PC-9 (cell line): ENCODE measurements around the gene CCDC91. TPM values are rescaled to one million over a fixed set of nuclear protein-coding genes. Genes with fewer than 3 reads are reported as not detected.

ENCODE experiments used
- BruUV-seq: library from RNA; stranded (reverse); fragments of 400-500 nt; replicated peaks from 2 replicates; lab custom pipeline; 2021; lab: Mats Ljungman, UMichigan
- CTCF ChIA-PET: fragments of 300-600 bp; sonication (Branson Sonifier 250); formaldehyde crosslinking; loops from one replicate; lab custom pipeline; 2022; ENCODE audit warnings: antibody characterized with exemption; lab: Charles Lee
- POLR2A ChIA-PET: fragments of 300-600 bp; sonication (Branson Sonifier 250); formaldehyde crosslinking; loops from one replicate; lab custom pipeline; 2022; ENCODE audit warnings: antibody characterized with exemption; ENCODE audit not compliant: unreplicated experiment; lab: Charles Lee
- DNase-seq, 2 experiments: peaks; one replicate each; pipeline versions ENCODE4 v3.0.0 to v3.0.0-alpha.2; 2015 to 2022; ENCODE audit warnings: mixed read lengths in 1 of 2
- H2AFZ ChIP-seq: fragments of 200-600 bp; sonication (generic); 2 replicates; pipeline ENCODE4 v1.8.1; 2017; ENCODE audit warnings: antibody characterized with exemption
- H3F3A ChIP-seq: fragments of 200-600 bp; sonication (generic); 2 replicates; pipeline ENCODE4 v1.8.1; 2017; ENCODE audit warnings: antibody characterized with exemption, mild to moderate bottlenecking, low read depth; ENCODE audit not compliant: insufficient read depth
- H3K27ac ChIP-seq: fragments of 200-600 bp; sonication (generic); 2 replicates; pipeline ENCODE4 v1.6.1; 2016; ENCODE audit warnings: mixed run types
- H3K27me3 ChIP-seq: fragments of 200-600 bp; sonication (generic); 2 replicates; pipeline ENCODE4 v1.6.1; 2016; ENCODE audit warnings: low read depth, mixed run types; ENCODE audit not compliant: insufficient read depth
- H3K36me3 ChIP-seq: fragments of 200-600 bp; sonication (generic); 2 replicates; pipeline ENCODE4 v1.6.1; 2016; ENCODE audit warnings: low read depth, mixed run types
- H3K4me1 ChIP-seq: fragments of 200-600 bp; sonication (generic); replicated peaks from 2 replicates; pipeline ENCODE4 v1.6.1; 2016; ENCODE audit warnings: mixed run types; ENCODE audit not compliant: insufficient read depth
- H3K4me2 ChIP-seq: fragments of 200-600 bp; sonication (generic); 2 replicates; pipeline ENCODE4 v1.6.1; 2017; ENCODE audit warnings: mixed run types
- H3K4me3 ChIP-seq: fragments of 200-600 bp; sonication (generic); 2 replicates; pipeline ENCODE4 v1.6.1; 2016; ENCODE audit warnings: mixed run types
- H3K79me2 ChIP-seq: fragments of 200-600 bp; sonication (generic); 2 replicates; pipeline ENCODE4 v1.6.1; 2017; ENCODE audit warnings: low read depth, mixed run types
- H3K9me2 ChIP-seq: fragments of 200-600 bp; sonication (generic); 2 replicates; pipeline ENCODE4 v1.8.1; 2017; ENCODE audit warnings: mild to moderate bottlenecking; ENCODE audit not compliant: insufficient read depth
- H3K9me3 ChIP-seq: fragments of 200-600 bp; sonication (generic); 2 replicates; pipeline ENCODE4 v1.8.1; 2016; ENCODE audit warnings: low read depth; ENCODE audit not compliant: insufficient read depth
- H4K20me1 ChIP-seq: fragments of 200-600 bp; sonication (generic); 2 replicates; pipeline ENCODE4 v1.8.1; 2017; ENCODE audit not compliant: insufficient read depth
- CTCF ChIP-seq: fragments of 200-600 bp; sonication (generic); conservative IDR thresholded peaks from 2 replicates; pipeline ENCODE4 v1.6.1; 2017; ENCODE audit warnings: mixed run types, antibody characterized with exemption, mild to moderate bottlenecking, moderate library complexity
- EZH2 ChIP-seq: fragments of 200-600 bp; sonication (generic); IDR thresholded peaks from 2 replicates; pipeline ENCODE4 v1.8.0; 2017; ENCODE audit warnings: antibody characterized with exemption, low read depth
- intact Hi-C: fragments of 100-400 bp; cut with micrococcal nuclease; formaldehyde crosslinking; loops from one replicate; pipeline ENCODE4 v1.10.0; 2022; ENCODE audit not compliant: unreplicated experiment
- total RNA-seq: library from RNA; stranded (reverse); gene quantifications from 2 replicates; pipeline ENCODE4 v1.2.3, GENCODE V29; 2021

Gene CCDC91
- total RNA-seq, 1 experiment from 2014 or later = 38.9 TPM

DNA sequence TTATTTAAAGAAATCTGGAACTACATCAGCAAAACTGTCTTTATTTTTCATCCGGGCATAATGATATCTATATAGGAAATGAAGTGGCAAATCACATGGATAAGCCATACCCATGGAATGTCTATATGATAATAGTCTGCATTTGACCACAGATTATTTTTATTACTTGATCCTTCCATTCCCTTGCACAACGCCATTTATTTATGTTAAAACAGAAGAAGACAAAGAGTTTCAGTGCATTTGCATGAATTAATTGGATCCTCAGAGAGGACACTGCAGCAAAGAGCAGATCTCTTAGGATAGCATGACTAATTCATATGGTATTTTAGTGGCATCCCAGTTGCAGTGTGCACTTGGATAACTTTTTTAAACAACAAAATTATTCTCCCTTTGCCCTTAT lies 345.0 kb downstream of the CCDC91 start:
- Histone ChIP-seq H3K4me3 (no peak overlapping the region), H3K27ac (no peak overlapping the region), H3K4me1 (peaks cover 16% of the 10 kb centered on the region), H3K27me3 (no peaks in the 10 kb centered on the region), H3K4me2 (no peak overlapping the region), H3F3A (peaks cover 3% of the 10 kb centered on the region; the same call in 1 of the 2 replicates), H3K79me2 (no peaks in the 10 kb centered on the region), H3K9me3 (no peaks in the 10 kb centered on the region; the same call in 1 of the 2 replicates), H2AFZ (no peak overlapping the region), H4K20me1 (no peaks in the 10 kb centered on the region), H3K9me2 (no peaks in the 10 kb centered on the region), H3K36me3 (no peaks in the 10 kb centered on the region)
- ChIA-PET POLR2A (no interaction called here), CTCF (no interaction called here)
- intact Hi-C loops = no loop called here
- TF ChIP-seq CTCF (no peak), EZH2 (no peak)
- DNase-seq = no peak
- BruUV-seq = no TSS peak

DNA sequence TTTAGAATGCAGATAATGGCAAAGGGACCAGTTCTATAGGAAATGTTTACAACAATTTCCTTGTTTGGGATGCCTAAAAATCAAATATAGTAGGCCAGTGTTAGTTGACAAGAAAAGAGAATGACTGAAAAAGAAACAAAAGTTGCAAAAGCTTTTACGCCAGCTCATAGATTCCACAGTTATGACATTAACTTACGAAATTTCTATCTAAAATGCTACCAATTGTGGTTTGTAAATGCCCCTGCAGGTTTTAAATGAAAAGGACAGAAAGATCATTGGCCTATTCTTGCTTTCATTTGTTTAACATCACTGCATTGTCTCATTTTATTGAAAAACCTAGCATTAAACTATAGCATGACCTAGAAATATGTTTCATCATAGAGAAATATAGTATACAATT lies 345.8 kb downstream of the CCDC91 start:
- CTCF ChIA-PET = no interaction called here
- H3K4me2 ChIP-seq = no peak overlapping the region
- BruUV-seq = no TSS peak

DNA sequence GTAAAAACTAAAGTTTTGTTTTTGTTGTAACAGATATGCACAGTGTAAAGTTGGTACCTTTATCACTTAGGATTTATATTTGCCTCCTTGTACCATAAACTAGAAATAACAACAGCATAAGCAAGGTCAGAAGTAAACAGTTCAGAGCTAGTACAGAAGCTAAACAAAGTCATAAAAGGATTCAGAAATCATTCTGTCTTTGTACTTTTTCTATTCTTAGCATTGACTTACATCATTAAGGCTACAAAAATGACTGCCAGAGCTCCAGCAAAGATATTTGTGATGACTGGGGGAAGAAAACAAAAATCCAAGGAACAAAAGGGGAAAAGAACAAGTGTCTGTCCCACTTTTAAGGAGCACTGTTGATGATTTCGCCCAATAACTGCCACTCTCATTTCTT lies 347.2 kb downstream of the CCDC91 start:
- no peaks in the 10 kb centered on the region for H3K36me3 ChIP-seq
- peaks cover 19% of the 10 kb centered on the region for H3K4me1 ChIP-seq
- H3F3A ChIP-seq = peaks cover 3% of the 10 kb centered on the region; the same call in 1 of the 2 replicates
- H3K9me2 ChIP-seq = no peaks in the 10 kb centered on the region
- H3K79me2 ChIP-seq = no peaks in the 10 kb centered on the region
- CTCF ChIA-PET = no interaction called here
- BruUV-seq = no TSS peak
- H4K20me1 ChIP-seq = no peaks in the 10 kb centered on the region
- TF ChIP-seq EZH2 (no peak), CTCF (no peak)
- intact Hi-C loops = no loop called here
- no peak overlapping the region for H3K27ac ChIP-seq
- H3K27me3 ChIP-seq = no peaks in the 10 kb centered on the region
- DNase-seq = no peak
- POLR2A ChIA-PET = no interaction called here
- H3K4me2 ChIP-seq = no peak overlapping the region
- no peaks in the 10 kb centered on the region; the same call in 1 of the 2 replicates for H3K9me3 ChIP-seq
- H3K4me3 ChIP-seq = no peak overlapping the region
- no peak overlapping the region for H2AFZ ChIP-seq

More for the DNA sequence above, 345.8 kb downstream of the CCDC91 start:
- intact Hi-C loops = no loop called here
- POLR2A ChIA-PET = no interaction called here
- DNase-seq = no peak
- TF ChIP-seq EZH2 = no peak
- no peak for TF ChIP-seq CTCF
- no peaks in the 10 kb centered on the region for H3K27me3 ChIP-seq
- H3F3A ChIP-seq = peaks cover 3% of the 10 kb centered on the region; the same call in 1 of the 2 replicates
- H3K9me2 ChIP-seq = no peaks in the 10 kb centered on the region
- H4K20me1 ChIP-seq = no peaks in the 10 kb centered on the region
- no peak overlapping the region for H3K4me3 ChIP-seq
- H2AFZ ChIP-seq = no peak overlapping the region
- H3K4me1 ChIP-seq = peaks cover 19% of the 10 kb centered on the region
- H3K27ac ChIP-seq = no peak overlapping the region
- H3K36me3 ChIP-seq = no peaks in the 10 kb centered on the region
- H3K9me3 ChIP-seq = no peaks in the 10 kb centered on the region; the same call in 1 of the 2 replicates
- H3K79me2 ChIP-seq = no peaks in the 10 kb centered on the region
